ENCODE data around the gene FKRP.
"Not testable (repeated sequence)": the region's sequence is repeated elsewhere in the genome, so short reads cannot be mapped to it uniquely, and the experiment has no call there.

The FKRP gene

DNA sequence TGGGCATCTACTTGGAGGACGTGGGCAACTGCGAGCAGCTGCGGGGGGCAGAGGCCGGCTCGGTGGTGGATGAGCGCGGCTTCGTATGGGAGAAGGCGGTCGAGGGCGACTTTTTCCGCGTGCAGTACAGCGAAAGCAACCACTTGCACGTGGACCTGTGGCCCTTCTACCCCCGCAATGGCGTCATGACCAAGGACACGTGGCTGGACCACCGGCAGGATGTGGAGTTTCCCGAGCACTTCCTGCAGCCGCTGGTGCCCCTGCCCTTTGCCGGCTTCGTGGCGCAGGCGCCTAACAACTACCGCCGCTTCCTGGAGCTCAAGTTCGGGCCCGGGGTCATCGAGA lies 10.7 kb downstream of the FKRP start:
- Histone ChIP-seq H3K9ac (ENCODE audit: low read depth in 1 of 2, low read length in 2 of 2) (no peak overlapping the region), H3K4me3 (ENCODE audit: low read depth in 1 of 2, low read length in 2 of 2) (no peak overlapping the region), H3K4me1 (ENCODE audit: control insufficient read depth in 1 of 2, insufficient read depth in 2 of 2, low read length in 2 of 2) (peaks cover 0 to 2% of the 10 kb centered on the region in 2 donors), H3K27ac (ENCODE audit: low read depth, low read length) (no peak overlapping the region), H3K36me3 (ENCODE audit: control insufficient read depth in 1 of 2, insufficient read depth in 2 of 2, low read length in 2 of 2) (peaks cover 0 to 10% of the 10 kb centered on the region in 2 donors), H3K27me3 (ENCODE audit: control insufficient read depth in 1 of 2, insufficient read depth in 2 of 2, low read length in 2 of 2) (no peaks in the 10 kb centered on the region), H3K9me3 (ENCODE audit: control insufficient read depth in 1 of 2, low read length in 2 of 2) (no peaks in the 10 kb centered on the region)

DNA sequence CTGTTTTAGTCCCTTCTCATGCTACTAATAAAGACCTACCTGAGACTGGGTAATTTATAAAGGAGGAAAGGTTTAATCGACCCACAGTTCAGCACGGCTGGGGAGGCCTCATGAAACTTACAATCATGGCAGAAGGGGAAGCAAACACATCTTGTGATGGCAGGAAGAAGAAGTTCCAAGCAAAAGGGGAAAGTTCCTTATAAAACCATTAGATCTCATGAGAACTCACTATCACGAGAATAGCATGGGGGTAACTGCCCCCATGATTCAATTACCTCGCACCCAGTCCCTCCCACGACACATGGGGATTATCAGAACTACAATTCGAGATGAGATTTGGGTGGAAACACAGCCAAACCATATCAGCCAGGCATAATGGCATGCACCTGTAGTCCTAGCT lies 13.3 kb downstream of the FKRP start:
- peaks cover 0 to 4% of the 10 kb centered on the region in 2 donors for H3K36me3 ChIP-seq (ENCODE audit: control insufficient read depth in 1 of 2, insufficient read depth in 2 of 2, low read length in 2 of 2)
- no peak overlapping the region for H3K4me3 ChIP-seq (ENCODE audit: low read depth in 1 of 2, low read length in 2 of 2)
- H3K27me3 ChIP-seq (ENCODE audit: control insufficient read depth in 1 of 2, insufficient read depth in 2 of 2, low read length in 2 of 2) = no peaks in the 10 kb centered on the region
- H3K4me1 ChIP-seq (ENCODE audit: control insufficient read depth in 1 of 2, insufficient read depth in 2 of 2, low read length in 2 of 2) = peaks cover 0 to 2% of the 10 kb centered on the region in 2 donors
- no peak overlapping the region for H3K9ac ChIP-seq (ENCODE audit: low read depth in 1 of 2, low read length in 2 of 2)
- H3K9me3 ChIP-seq (ENCODE audit: control insufficient read depth in 1 of 2, low read length in 2 of 2) = no peaks in the 10 kb centered on the region
- H3K27ac ChIP-seq (ENCODE audit: low read depth, low read length) = no peak overlapping the region

DNA sequence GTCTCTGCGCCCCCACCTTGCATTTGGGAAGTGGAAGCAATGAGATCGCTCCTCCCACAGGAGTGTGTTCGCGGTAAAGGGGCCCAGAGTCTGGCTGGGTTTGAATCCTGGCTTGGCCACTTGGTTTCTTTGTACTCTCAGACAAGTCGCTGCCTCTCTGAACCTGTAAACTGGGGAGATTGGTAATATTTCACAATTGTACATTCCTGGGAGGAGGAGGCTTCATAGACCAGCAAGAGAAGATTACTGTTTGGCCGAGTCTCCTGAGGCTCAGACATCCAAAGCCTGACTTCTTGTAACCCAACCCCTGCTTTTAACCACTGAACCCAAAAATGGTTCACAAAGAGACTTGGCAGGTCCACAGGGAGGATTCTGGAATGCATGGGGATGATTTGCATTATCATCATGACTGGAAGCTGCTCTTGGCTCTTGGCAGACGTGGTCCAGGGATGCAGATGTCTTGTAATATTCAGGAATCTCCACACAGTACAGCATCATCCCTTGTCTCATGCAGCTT lies 14.0 kb downstream of the FKRP start:
- H3K4me1 ChIP-seq (ENCODE audit: control insufficient read depth in 1 of 2, insufficient read depth in 2 of 2, low read length in 2 of 2) = peaks cover 5 to 6% of the 10 kb centered on the region in 2 donors
- H3K27me3 ChIP-seq (ENCODE audit: control insufficient read depth in 1 of 2, insufficient read depth in 2 of 2, low read length in 2 of 2) = no peaks in the 10 kb centered on the region
- no peak overlapping the region for H3K4me3 ChIP-seq (ENCODE audit: low read depth in 1 of 2, low read length in 2 of 2)
- H3K9me3 ChIP-seq (ENCODE audit: control insufficient read depth in 1 of 2, low read length in 2 of 2) = no peaks in the 10 kb centered on the region
- no peak overlapping the region for H3K27ac ChIP-seq (ENCODE audit: low read depth, low read length)
- no peak overlapping the region for H3K9ac ChIP-seq (ENCODE audit: low read depth in 1 of 2, low read length in 2 of 2)
- peaks cover 0 to 4% of the 10 kb centered on the region in 2 donors for H3K36me3 ChIP-seq (ENCODE audit: control insufficient read depth in 1 of 2, insufficient read depth in 2 of 2, low read length in 2 of 2)

DNA sequence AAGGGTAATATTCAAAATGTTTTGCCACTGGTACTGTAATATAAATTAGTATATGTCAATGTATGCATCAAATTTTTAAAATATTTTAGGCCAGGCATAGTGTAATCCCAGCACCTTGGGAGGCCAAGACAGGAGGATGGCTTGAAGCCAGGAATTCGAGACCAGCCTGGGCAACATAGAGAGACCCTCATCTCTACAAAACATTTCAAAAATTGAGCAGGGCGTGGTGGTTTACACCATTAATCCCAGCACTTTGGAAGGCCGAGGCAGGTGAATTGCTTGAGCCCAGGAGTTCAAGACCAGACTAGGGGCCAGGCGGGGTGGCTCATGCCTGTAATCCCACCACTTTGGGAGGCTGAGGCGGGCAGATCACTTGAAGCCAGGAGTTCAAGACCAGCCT lies 14.5 kb downstream of the FKRP start:
- Histone ChIP-seq H3K4me3 (ENCODE audit: low read depth in 1 of 2, low read length in 2 of 2) (no peak overlapping the region), H3K36me3 (ENCODE audit: control insufficient read depth in 1 of 2, insufficient read depth in 2 of 2, low read length in 2 of 2) (peaks cover 0 to 4% of the 10 kb centered on the region in 2 donors), H3K4me1 (ENCODE audit: control insufficient read depth in 1 of 2, insufficient read depth in 2 of 2, low read length in 2 of 2) (peaks cover 6 to 10% of the 10 kb centered on the region in 2 donors), H3K27me3 (ENCODE audit: control insufficient read depth in 1 of 2, insufficient read depth in 2 of 2, low read length in 2 of 2) (no peaks in the 10 kb centered on the region), H3K9me3 (ENCODE audit: control insufficient read depth in 1 of 2, low read length in 2 of 2) (no peaks in the 10 kb centered on the region), H3K9ac (ENCODE audit: low read depth in 1 of 2, low read length in 2 of 2) (no peak overlapping the region), H3K27ac (ENCODE audit: low read depth, low read length) (no peak overlapping the region)

DNA sequence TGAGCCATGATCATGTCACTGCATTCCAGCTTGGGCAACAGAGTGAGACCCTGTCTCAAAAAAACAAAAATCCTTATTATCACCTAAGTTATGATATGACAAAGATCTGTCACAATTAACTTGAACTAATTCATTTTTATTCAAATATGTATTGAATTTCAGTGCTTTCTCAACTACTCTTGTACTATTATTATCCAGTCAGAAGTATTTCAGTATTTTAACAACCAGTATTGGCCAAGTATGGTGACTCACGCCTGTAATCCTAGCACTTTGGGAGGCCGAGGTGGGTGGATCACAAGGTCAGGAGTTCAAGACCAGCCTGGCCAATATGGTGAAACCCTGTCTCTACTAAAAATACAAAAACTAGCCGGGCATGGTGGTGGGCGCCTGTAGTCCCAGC lies 15.0 kb downstream of the FKRP start:
- not testable (repeated sequence) for H3K27me3 ChIP-seq (ENCODE audit: control insufficient read depth in 1 of 2, insufficient read depth in 2 of 2, low read length in 2 of 2); H3K9me3 ChIP-seq (ENCODE audit: control insufficient read depth in 1 of 2, low read length in 2 of 2); H3K27ac ChIP-seq (ENCODE audit: low read depth, low read length); H3K4me3 ChIP-seq (ENCODE audit: low read depth in 1 of 2, low read length in 2 of 2); H3K36me3 ChIP-seq (ENCODE audit: control insufficient read depth in 1 of 2, insufficient read depth in 2 of 2, low read length in 2 of 2); H3K9ac ChIP-seq (ENCODE audit: low read depth in 1 of 2, low read length in 2 of 2)
- H3K4me1 ChIP-seq (ENCODE audit: control insufficient read depth in 1 of 2, insufficient read depth in 2 of 2, low read length in 2 of 2) = peaks cover 6 to 10% of the 10 kb centered on the region in 2 donors

DNA sequence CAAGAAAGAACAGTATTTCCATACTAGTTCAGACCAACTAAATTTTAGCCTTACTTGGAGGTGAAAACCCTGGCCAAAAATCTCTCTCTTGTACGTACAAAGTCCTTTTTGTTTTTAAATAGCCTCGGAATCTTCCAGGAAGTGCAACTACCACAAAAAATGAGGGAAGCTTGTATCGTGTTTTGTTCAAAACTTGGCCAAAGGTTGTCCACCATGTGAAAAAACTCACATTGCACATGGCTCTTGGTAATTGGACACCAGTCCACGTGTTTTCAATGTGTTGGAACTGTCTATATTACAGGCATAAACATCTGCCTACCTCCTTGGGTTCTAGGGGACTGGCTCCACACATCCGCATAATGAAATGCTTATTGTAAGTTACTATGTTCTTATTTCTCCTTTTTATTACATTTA lies 15.6 kb downstream of the FKRP start:
- no peak overlapping the region for H3K4me3 ChIP-seq (ENCODE audit: low read depth in 1 of 2, low read length in 2 of 2)
- H3K27ac ChIP-seq (ENCODE audit: low read depth, low read length) = no peak overlapping the region
- no peaks in the 10 kb centered on the region for H3K27me3 ChIP-seq (ENCODE audit: control insufficient read depth in 1 of 2, insufficient read depth in 2 of 2, low read length in 2 of 2)
- no peaks in the 10 kb centered on the region for H3K9me3 ChIP-seq (ENCODE audit: control insufficient read depth in 1 of 2, low read length in 2 of 2)
- no peak overlapping the region for H3K9ac ChIP-seq (ENCODE audit: low read depth in 1 of 2, low read length in 2 of 2)
- H3K36me3 ChIP-seq (ENCODE audit: control insufficient read depth in 1 of 2, insufficient read depth in 2 of 2, low read length in 2 of 2) = peaks cover 0 to 3% of the 10 kb centered on the region in 2 donors
- peaks cover 6 to 10% of the 10 kb centered on the region in 2 donors for H3K4me1 ChIP-seq (ENCODE audit: control insufficient read depth in 1 of 2, insufficient read depth in 2 of 2, low read length in 2 of 2)

DNA sequence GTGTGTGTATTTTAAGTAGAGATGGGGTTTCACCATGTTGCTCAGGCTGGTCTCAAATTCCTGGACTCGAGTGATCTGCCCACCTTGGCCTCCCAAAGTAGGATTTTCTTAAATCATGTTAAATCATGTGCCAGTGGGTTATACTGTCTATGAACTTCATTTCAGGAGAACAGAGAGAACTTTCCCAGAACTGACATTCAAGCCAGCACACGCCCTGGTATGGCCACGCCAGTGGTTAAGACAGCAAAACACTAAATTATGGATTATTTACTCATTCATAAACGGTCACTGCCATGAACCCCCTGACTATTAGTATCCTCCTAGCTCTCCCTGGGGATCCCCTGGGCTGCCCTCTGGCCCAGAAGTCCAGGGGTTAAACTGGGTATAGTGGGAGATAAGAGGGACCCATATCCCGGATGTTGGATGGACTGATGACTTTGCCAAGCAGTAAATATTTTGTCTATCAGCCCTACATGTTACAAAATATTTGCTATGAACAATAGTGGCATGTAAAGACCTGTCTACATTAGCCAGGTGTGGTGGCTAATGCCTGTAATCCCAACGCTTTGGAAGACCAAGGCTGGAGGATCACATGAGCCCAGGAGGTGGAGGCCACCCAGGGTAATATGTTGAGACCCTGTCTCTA lies 16.5 kb downstream of the FKRP start:
- Histone ChIP-seq H3K27ac (ENCODE audit: low read depth, low read length) (no peak overlapping the region), H3K27me3 (ENCODE audit: control insufficient read depth in 1 of 2, insufficient read depth in 2 of 2, low read length in 2 of 2) (no peaks in the 10 kb centered on the region), H3K4me1 (ENCODE audit: control insufficient read depth in 1 of 2, insufficient read depth in 2 of 2, low read length in 2 of 2) (peaks cover 6 to 10% of the 10 kb centered on the region in 2 donors), H3K4me3 (ENCODE audit: low read depth in 1 of 2, low read length in 2 of 2) (no peak overlapping the region), H3K9me3 (ENCODE audit: control insufficient read depth in 1 of 2, low read length in 2 of 2) (no peaks in the 10 kb centered on the region), H3K9ac (ENCODE audit: low read depth in 1 of 2, low read length in 2 of 2) (no peak overlapping the region), H3K36me3 (ENCODE audit: control insufficient read depth in 1 of 2, insufficient read depth in 2 of 2, low read length in 2 of 2) (no peaks in the 10 kb centered on the region)

DNA sequence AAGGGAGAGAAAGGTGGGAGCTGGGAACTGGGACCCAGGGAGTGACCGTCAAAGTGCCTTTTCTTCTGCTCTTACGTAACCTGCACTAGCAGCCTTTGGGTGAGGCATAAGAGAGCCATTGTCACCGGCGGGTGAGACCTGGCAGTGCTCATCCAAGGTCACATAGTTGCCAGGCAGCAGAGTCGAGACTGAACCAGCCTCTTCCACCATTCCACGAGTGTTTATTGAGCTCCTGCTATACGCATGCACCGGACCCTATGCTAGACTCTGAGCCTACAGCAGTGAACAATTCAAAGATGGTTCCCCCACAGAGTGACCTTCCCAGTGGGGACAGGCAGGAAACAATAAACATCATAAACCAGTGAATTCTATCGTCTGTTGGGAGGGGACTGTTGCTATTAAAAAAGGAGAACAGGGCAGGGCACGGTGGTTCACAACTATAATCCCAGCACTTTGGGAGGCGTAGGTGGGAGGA lies 19.0 kb downstream of the FKRP start:
- Histone ChIP-seq H3K27ac (ENCODE audit: low read depth, low read length) (no peak overlapping the region), H3K27me3 (ENCODE audit: control insufficient read depth in 1 of 2, insufficient read depth in 2 of 2, low read length in 2 of 2) (no peaks in the 10 kb centered on the region), H3K4me1 (ENCODE audit: control insufficient read depth in 1 of 2, insufficient read depth in 2 of 2, low read length in 2 of 2) (peaks cover 6 to 8% of the 10 kb centered on the region in 2 donors), H3K9me3 (ENCODE audit: control insufficient read depth in 1 of 2, low read length in 2 of 2) (no peaks in the 10 kb centered on the region), H3K4me3 (ENCODE audit: low read depth in 1 of 2, low read length in 2 of 2) (no peak overlapping the region), H3K9ac (ENCODE audit: low read depth in 1 of 2, low read length in 2 of 2) (peak overlapping the region; percentile 22 to 25), H3K36me3 (ENCODE audit: control insufficient read depth in 1 of 2, insufficient read depth in 2 of 2, low read length in 2 of 2) (no peaks in the 10 kb centered on the region)

DNA sequence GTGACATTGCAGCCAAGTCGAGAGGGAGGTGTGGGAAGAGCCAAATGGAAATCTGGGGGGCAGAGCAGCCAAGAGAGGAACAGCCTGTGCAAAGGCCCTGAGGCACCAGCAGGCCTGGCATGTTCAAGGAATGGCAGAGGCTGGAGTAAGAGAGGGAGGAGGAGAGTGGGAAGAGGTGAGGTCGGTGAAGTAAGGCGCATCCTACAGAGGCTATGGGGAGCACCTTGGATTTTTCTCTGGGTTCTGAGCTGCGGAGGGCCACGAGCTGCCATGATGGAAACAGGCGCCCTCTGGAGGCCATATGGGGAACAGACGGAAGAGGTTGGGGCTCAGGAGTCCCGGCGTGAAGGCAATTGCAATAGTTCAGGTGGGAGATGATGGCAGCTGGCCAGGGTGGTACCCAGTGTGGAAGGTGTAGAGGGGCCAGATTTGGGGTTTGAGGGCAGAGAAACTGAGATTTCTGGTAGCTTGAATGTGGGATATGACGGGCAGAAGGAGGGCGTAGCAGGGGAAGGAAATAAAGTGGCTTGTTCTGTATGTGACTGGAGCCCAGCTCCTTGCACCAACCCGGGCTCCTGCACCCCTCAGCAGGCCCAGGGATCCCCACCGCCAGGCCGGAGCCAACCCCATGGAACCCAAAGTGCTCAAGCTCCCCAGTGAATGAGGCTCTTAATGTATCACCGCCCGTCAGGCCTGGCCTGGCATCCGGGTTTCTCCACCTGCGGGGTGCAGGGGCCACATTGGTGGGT lies 20.9 kb downstream of the FKRP start:
- Histone ChIP-seq H3K4me1 (ENCODE audit: control insufficient read depth in 1 of 2, insufficient read depth in 2 of 2, low read length in 2 of 2) (peaks cover 6 to 8% of the 10 kb centered on the region in 2 donors), H3K36me3 (ENCODE audit: control insufficient read depth in 1 of 2, insufficient read depth in 2 of 2, low read length in 2 of 2) (no peaks in the 10 kb centered on the region), H3K27ac (ENCODE audit: low read depth, low read length) (no peak overlapping the region), H3K27me3 (ENCODE audit: control insufficient read depth in 1 of 2, insufficient read depth in 2 of 2, low read length in 2 of 2) (no peaks in the 10 kb centered on the region), H3K9me3 (ENCODE audit: control insufficient read depth in 1 of 2, low read length in 2 of 2) (no peaks in the 10 kb centered on the region), H3K9ac (ENCODE audit: low read depth in 1 of 2, low read length in 2 of 2) (no peak overlapping the region), H3K4me3 (ENCODE audit: low read depth in 1 of 2, low read length in 2 of 2) (no peak overlapping the region)

DNA sequence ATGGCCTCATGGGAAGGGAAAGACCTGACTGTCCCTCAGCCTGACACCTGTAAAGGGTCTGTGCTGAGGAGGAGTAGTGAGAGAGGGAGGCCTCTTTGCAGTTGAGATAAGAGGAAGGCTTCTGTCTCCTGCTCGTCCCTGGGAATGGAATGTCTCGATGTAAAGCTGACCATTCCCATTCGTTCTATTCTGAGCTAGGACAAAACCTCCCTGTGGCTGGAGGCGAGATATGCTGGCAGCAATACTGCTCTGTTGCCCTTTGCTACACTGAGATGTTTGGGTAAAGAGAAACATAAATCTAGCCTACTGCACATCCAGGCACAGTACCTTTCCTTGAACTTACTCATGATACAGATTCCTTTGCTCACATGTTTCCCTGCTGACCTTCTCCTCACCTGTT lies 22.9 kb downstream of the FKRP start:
- H3K27me3 ChIP-seq (ENCODE audit: control insufficient read depth in 1 of 2, insufficient read depth in 2 of 2, low read length in 2 of 2); H3K9me3 ChIP-seq (ENCODE audit: control insufficient read depth in 1 of 2, low read length in 2 of 2); H3K27ac ChIP-seq (ENCODE audit: low read depth, low read length); H3K9ac ChIP-seq (ENCODE audit: low read depth in 1 of 2, low read length in 2 of 2); H3K4me1 ChIP-seq (ENCODE audit: control insufficient read depth in 1 of 2, insufficient read depth in 2 of 2, low read length in 2 of 2); H3K36me3 ChIP-seq (ENCODE audit: control insufficient read depth in 1 of 2, insufficient read depth in 2 of 2, low read length in 2 of 2); H3K4me3 ChIP-seq (ENCODE audit: low read depth in 1 of 2, low read length in 2 of 2): not testable (repeated sequence)

Data from duodenal mucosa (tissue), 2 donors.